ENCODE data around the gene NAGK.
"Not testable (repeated sequence)": the region's sequence is repeated elsewhere in the genome, so short reads cannot be mapped to it uniquely, and the experiment has no call there.

The NAGK gene

DNA sequence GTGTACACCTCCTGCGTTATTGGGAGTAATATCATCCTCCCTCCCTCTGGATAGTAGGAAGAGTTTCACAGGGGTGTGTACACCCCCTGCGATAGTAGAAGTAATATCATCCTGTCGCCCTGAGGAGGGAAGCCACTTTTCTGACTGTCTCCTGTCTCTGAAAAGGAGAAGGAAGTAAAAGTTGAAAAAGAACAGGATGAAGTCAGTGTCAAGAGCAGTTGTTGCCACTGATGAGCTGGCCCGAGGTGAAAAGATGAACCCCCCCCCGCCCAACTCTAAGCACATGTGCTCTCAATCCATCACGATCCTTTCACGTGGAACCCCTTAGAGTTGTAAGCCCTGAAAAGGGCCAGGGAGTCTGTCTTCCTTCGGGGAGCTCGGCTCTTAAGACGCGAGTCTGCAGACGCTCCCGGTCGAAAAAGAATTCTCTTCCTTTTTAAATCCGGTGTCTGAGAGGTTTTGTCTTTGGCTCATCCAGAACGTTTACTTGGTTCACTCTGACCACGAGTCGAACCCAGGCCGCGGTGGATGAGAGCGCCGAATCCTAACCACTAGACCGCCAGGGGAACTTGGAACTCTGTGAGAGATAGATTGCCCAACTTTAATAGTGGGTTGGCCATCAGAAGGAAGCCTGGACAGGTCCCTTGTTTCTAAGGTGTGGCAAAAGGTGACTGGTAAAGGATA is 22.4 kb upstream of the NAGK start:
- H3K4me3 ChIP-seq (ENCODE audit: low read length) = no peak overlapping the region
- TF ChIP-seq, protein P1, sequence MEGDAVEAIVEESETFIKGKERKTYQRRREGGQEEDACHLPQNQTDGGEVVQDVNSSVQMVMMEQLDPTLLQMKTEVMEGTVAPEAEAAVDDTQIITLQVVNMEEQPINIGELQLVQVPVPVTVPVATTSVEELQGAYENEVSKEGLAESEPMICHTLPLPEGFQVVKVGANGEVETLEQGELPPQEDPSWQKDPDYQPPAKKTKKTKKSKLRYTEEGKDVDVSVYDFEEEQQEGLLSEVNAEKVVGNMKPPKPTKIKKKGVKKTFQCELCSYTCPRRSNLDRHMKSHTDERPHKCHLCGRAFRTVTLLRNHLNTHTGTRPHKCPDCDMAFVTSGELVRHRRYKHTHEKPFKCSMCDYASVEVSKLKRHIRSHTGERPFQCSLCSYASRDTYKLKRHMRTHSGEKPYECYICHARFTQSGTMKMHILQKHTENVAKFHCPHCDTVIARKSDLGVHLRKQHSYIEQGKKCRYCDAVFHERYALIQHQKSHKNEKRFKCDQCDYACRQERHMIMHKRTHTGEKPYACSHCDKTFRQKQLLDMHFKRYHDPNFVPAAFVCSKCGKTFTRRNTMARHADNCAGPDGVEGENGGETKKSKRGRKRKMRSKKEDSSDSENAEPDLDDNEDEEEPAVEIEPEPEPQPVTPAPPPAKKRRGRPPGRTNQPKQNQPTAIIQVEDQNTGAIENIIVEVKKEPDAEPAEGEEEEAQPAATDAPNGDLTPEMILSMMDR (conservative IDR thresholded peaks at IDR 0.05; ENCODE audit: low read depth, low read length) = no peak
- DNase-seq (ENCODE audit: low read depth) = no peak

- no peak for DNase-seq (ENCODE audit: low read depth)
- TF ChIP-seq, protein P1 (conservative IDR thresholded peaks at IDR 0.05; ENCODE audit: low read depth, low read length) = no peak
- H3K4me3 ChIP-seq (ENCODE audit: low read length) = no peak overlapping the region
Measured at GRCh38 chr2:71048096-71048495, 20.4 kb upstream of the NAGK start.

- not testable (repeated sequence) for H3K4me3 ChIP-seq (ENCODE audit: low read length); DNase-seq (ENCODE audit: low read depth)
Measured at GRCh38 chr2:71049704-71050360, 18.6 kb upstream of the NAGK start.

- DNase-seq (ENCODE audit: low read depth); H3K4me3 ChIP-seq (ENCODE audit: low read length): not testable (repeated sequence)
Measured at GRCh38 chr2:71055206-71055740, 13.2 kb upstream of the NAGK start.

DNA sequence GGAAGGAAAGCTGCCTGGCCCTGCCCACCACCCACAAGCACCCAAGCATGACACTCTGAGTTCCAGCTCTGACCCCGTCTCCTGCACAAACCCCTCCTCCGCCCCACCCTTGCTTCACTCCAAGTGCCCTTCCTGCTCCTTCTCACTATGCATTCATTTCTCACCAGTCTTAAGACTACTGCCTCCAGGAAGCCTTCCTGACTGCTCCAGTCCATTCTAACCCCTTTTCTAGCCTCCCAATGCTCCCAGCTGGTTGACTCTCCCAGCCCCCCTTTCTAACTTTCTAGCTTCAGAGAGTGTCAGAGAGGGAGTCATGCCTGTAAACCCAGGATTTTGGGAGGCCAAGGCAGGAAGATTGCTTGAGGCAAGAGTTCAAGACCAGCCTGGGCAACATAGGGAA is 8.2 kb upstream of the NAGK start:
- no peak for DNase-seq (ENCODE audit: low read depth)
- TF ChIP-seq, protein P1 (conservative IDR thresholded peaks at IDR 0.05; ENCODE audit: low read depth, low read length) = no peak
- no peak overlapping the region for H3K4me3 ChIP-seq (ENCODE audit: low read length)

GRCh38 chr2:71060871-71061270 is 7.6 kb upstream of the NAGK start:
- TF ChIP-seq, protein P1 (conservative IDR thresholded peaks at IDR 0.05; ENCODE audit: low read depth, low read length) = no peak
- no peak overlapping the region for H3K4me3 ChIP-seq (ENCODE audit: low read length)
- no peak for DNase-seq (ENCODE audit: low read depth)

DNA sequence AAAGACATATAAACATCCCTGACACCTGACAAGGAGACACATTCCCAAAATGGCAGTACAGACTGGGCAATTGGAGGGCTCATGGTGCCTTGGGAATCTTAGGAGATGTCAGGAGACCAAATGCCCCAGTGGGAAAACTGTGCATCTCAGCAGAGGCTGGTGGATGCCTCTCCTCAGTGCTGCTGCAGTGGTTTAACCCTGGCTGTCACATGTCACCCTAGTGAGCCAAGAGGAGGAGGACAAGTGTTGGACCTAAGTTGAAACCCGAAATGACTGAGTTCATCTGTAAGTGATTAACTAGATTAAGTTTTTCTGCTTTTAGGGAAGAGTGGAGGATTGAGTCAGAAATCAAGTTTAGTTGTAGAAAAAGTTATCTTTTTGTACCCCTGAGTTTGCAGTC is 5.2 kb upstream of the NAGK start:
- TF ChIP-seq, protein P1 (conservative IDR thresholded peaks at IDR 0.05; ENCODE audit: low read depth, low read length) = no peak
- no peak overlapping the region for H3K4me3 ChIP-seq (ENCODE audit: low read length)
- DNase-seq (ENCODE audit: low read depth) = no peak

- no peak for DNase-seq (ENCODE audit: low read depth)
- TF ChIP-seq, protein P1 (conservative IDR thresholded peaks at IDR 0.05; ENCODE audit: low read depth, low read length) = no peak
- no peak overlapping the region for H3K4me3 ChIP-seq (ENCODE audit: low read length)
Measured at GRCh38 chr2:71064110-71064611, 4.3 kb upstream of the NAGK start.
